ENCODE data around the gene PLXNA4.

Gene PLXNA4

DNA sequence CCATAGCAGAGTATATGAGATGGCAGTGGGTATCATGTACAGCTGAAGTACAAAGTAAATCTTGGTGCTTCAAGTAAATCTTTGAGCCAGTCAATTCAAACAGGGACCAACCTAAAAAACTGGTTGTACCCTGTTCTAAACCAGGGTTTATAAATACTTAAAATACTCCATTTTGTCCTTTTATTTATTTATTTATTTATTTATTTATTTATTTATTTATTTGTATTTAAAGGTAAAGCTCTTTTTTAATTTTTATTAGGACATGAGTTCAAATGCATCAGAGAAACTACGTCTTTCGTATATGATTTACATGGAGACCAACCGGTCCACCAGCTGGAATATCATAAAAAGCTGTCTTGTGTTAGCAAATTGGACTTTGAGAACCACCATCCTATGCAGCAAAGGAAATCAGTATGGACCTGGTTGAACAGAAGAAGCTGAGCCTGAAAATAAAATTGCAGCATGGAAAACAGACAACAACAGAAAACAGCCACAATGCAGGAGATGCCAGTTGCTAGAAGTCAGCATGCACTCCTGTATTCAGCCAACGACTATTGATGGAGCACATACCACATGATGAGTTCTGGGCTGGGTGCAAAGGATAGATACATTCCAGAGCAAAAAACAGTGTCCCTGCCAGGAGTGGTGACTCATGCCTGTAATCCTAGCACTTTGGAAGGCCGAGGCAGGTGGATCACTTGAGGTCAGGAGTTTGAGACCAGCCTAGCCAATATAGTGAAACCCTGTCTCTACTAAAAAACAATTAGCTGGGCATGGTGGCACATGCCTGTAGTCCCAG is 60.0 kb downstream of the PLXNA4 start:
- H3K27ac Mint-ChIP-seq: no peak overlapping the region
- no peak for DNase-seq (ENCODE audit: low spot score in 2 of 2)
- no peak overlapping the region for H3K4me3 Mint-ChIP-seq
- H3K9me3 Mint-ChIP-seq: no peaks in the 10 kb centered on the region
- no peaks in the 10 kb centered on the region for H3K36me3 Mint-ChIP-seq
- ATAC-seq: no peak
- no peaks in the 10 kb centered on the region for H3K4me1 Mint-ChIP-seq

DNA sequence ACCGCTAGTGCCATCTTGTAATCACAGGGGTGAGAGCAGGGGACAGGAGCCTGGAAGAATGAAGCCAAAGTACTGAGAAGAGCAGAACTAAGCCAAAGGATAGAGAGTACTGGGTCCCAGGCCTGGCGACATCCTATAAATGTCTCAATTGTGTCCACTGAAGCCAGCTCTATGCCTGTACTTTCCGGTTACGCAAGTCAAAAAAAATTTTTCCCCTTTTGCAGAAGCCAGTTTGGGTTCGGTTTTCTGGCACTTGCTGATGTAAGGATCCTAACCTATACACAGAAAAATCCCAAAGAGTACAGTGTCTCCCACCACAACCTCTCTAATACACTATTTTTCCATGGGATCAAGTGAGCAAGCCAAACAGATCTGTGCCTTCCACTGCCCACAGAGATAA is 61.1 kb downstream of the PLXNA4 start:
- Mint-ChIP-seq H3K4me1 (no peaks in the 10 kb centered on the region), H3K9me3 (no peaks in the 10 kb centered on the region), H3K36me3 (no peaks in the 10 kb centered on the region), H3K27ac (no peak overlapping the region), H3K4me3 (no peak overlapping the region)
- ATAC-seq (no peak), DNase-seq (ENCODE audit: low spot score in 2 of 2) (no peak)

DNA sequence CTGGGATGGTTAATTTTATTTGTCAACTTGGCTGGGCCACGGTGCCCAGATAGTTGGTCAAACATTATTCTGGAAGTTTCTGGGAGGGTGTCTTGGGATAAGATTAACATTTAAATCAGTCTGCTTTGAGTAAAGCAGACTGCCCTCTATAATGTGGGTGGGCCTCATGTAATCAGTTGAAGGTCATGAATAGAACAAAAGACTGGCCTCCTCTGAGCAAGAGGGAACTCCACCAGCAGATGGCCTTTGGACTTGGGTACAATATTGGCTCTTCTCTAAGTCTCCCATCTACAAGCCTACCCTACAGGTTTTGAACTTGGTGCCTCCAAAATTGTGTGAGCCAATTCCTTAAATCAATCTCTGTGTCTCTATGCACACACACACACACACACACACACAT is 61.8 kb downstream of the PLXNA4 start:
- Mint-ChIP-seq H3K27ac (no peak overlapping the region), H3K36me3 (no peaks in the 10 kb centered on the region), H3K4me1 (peaks cover 5% of the 10 kb centered on the region), H3K9me3 (no peaks in the 10 kb centered on the region), H3K4me3 (no peak overlapping the region)
- ATAC-seq: no peak
- no peak for DNase-seq (ENCODE audit: low spot score in 2 of 2)

DNA sequence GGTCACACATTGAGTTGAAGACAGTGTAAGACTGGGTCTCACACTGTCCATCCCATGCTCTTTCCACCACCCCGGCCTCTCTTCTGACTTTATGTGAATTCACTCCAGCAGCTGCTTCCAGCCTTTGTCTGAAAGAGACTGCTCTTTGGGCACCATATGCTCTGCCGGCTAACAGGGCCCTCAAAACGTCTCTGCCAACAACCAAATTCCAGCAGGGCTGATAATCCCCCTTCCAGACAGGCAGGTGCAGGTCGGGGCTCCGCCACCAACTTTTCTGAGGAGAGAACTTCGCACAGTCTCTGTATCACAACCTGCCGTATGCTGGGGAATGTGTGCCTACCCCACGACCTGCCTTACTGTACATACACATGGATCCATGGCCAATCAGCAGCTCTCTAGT is 64.3 kb downstream of the PLXNA4 start:
- Mint-ChIP-seq H3K9me3 (no peaks in the 10 kb centered on the region), H3K27ac (peak overlapping the region; percentile 15), H3K4me3 (no peak overlapping the region), H3K4me1 (peaks cover 14% of the 10 kb centered on the region), H3K36me3 (no peaks in the 10 kb centered on the region)
- no peak for DNase-seq (ENCODE audit: low spot score in 2 of 2)
- ATAC-seq: no peak

DNA sequence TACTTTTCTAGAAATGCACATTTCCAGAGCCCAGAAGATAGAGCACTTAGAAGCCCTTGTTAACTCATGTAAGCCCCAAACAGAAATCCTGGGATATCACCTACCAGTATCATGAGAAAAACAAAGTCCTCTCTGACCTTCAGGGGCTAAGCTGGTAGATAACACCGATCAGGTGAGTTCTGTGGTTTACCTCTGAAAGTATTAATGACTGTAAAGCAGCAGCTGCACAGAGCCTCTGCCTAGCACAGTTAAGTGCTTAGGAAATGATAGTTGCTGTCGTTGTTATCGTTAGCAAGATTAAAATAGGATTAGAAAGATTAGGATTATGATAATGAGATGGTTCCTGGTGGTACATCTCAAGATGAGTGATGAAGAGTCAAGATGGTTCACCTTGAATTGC is 64.9 kb downstream of the PLXNA4 start:
- H3K9me3 Mint-ChIP-seq: no peaks in the 10 kb centered on the region
- no peaks in the 10 kb centered on the region for H3K36me3 Mint-ChIP-seq
- H3K4me1 Mint-ChIP-seq: peaks cover 14% of the 10 kb centered on the region
- H3K27ac Mint-ChIP-seq: peak overlapping the region; percentile 15
- H3K4me3 Mint-ChIP-seq: no peak overlapping the region
- DNase-seq (ENCODE audit: low spot score in 2 of 2) (no peak), ATAC-seq (peak; percentile 35)

DNA sequence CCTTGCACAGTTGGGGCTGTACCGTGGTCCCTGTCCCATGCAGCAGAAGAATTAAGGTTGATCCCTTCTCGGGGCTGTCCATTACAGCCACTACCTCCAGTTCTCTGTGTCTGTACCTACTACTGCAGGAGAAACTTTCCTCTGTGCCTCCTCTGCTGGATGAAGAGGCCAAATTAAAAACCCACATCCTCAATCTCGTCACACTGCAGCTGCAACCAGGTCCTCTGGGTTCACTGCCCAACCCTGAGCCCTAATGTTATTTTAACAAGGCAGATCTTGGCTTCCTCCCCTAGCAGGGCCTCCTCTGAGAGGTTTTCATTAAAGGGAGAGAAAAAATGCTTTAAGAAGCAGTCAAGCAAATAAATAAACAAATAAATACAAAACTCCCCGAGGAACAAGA is 66.6 kb downstream of the PLXNA4 start:
- peak overlapping the region; percentile 18 for H3K27ac Mint-ChIP-seq
- H3K36me3 Mint-ChIP-seq: no peaks in the 10 kb centered on the region
- no peaks in the 10 kb centered on the region for H3K9me3 Mint-ChIP-seq
- DNase-seq (ENCODE audit: low spot score in 2 of 2): no peak
- H3K4me1 Mint-ChIP-seq: peaks cover 14% of the 10 kb centered on the region
- no peak for ATAC-seq
- H3K4me3 Mint-ChIP-seq: no peak overlapping the region

DNA sequence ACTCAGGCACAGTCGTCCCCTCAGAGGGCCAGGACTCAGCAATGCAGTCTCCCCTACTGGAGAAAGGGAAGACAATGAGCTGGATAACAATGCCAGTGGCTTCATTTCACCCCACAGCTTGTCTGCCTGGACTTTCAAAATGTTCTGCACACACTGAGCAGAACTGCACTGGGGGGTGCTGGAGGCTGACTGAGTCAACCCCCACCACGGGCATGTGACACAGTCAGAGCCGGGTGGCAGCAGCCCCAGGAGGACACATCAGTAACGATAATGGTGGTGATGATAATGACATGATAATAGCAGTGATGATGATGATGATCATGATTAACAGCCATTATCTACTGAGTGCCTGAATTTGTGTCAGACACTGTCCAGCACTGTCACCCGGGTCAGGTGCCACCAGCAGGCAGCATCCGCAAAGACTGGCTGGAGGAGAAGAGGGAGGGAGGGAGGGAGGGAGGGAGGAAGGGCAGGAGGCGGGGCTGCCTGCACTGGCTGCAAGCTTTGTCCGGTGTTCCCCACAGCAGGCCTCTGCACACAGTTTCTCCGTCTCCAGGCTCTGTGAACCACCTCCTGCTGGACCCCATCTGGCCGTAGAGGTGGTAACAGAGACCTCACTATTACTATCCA is 67.4 kb downstream of the PLXNA4 start:
- no peak for DNase-seq (ENCODE audit: low spot score in 2 of 2)
- Mint-ChIP-seq H3K27ac (peak overlapping the region; percentile 18), H3K4me3 (no peak overlapping the region), H3K9me3 (no peaks in the 10 kb centered on the region), H3K36me3 (no peaks in the 10 kb centered on the region), H3K4me1 (peaks cover 14% of the 10 kb centered on the region)
- ATAC-seq: peak; percentile 31

DNA sequence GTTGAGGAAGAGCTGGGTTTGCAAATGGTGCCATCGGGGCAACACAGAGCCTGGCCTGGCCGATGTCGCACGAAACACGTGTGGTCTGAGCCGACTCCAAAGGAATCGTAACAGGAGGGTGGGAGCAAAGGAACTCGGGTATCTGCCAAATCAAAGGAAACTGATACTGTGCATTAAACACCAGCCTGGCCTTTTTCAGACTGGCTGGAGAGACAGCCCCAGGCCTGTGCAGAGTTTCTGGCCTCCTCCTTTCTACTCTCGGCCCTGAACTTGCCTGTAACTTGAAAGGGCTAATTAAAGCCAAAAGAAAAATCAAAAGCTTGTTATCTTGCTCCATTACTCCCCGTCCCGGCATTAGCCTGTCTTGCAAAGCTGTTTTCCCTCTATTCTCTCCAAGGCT is 71.4 kb downstream of the PLXNA4 start:
- Mint-ChIP-seq H3K27ac (no peak overlapping the region), H3K36me3 (no peaks in the 10 kb centered on the region), H3K9me3 (no peaks in the 10 kb centered on the region), H3K4me1 (peaks cover 13% of the 10 kb centered on the region), H3K4me3 (no peak overlapping the region)
- DNase-seq (ENCODE audit: low spot score in 2 of 2) (no peak), ATAC-seq (no peak)

DNA sequence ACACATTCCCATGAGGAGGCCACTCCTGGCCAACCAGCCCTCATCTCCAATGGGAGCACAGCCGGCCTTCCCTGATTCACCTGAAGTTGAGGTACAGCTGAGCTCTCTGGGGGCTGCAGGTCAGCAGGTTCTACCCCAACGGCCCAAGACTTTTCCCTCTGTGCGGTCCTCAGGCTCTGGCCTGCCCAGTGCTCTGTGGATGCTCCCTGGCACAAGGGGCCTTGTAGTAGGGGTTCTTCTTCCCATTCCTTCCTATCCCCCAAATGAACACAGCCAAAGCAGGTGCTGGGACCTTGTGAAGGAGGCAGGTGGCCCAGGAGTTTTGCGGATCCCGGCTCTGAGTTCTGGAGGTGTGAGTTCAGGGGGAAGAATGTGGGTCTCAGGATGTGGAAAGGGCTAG is 72.2 kb downstream of the PLXNA4 start:
- ATAC-seq (no peak), DNase-seq (ENCODE audit: low spot score in 2 of 2) (no peak)
- Mint-ChIP-seq H3K9me3 (no peaks in the 10 kb centered on the region), H3K36me3 (no peaks in the 10 kb centered on the region), H3K4me3 (no peak overlapping the region), H3K27ac (no peak overlapping the region), H3K4me1 (peaks cover 5% of the 10 kb centered on the region)

DNA sequence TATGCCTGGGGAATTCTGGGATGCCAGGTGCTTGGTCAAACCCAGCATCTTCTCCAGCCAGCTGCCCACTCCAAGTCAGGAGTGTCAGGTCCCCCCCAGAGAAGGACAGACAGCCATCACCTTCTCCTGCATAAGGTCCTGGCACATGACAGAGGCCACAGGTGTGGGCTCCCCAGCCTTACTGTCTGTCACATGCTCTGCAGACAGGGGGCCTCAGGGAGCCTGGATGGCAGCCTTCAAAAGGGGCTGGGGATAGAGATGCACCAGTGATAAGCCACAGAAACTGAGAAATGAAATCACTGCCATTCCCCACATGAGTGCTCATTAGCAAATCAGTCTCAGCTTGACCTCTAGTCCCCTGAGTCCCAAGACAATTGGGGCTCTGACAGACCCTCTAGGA is 72.9 kb downstream of the PLXNA4 start:
- no peaks in the 10 kb centered on the region for H3K36me3 Mint-ChIP-seq
- H3K27ac Mint-ChIP-seq: no peak overlapping the region
- peak; percentile 32 for ATAC-seq
- H3K4me1 Mint-ChIP-seq: no peaks in the 10 kb centered on the region
- no peak for DNase-seq (ENCODE audit: low spot score in 2 of 2)
- no peak overlapping the region for H3K4me3 Mint-ChIP-seq
- no peaks in the 10 kb centered on the region for H3K9me3 Mint-ChIP-seq

DNA sequence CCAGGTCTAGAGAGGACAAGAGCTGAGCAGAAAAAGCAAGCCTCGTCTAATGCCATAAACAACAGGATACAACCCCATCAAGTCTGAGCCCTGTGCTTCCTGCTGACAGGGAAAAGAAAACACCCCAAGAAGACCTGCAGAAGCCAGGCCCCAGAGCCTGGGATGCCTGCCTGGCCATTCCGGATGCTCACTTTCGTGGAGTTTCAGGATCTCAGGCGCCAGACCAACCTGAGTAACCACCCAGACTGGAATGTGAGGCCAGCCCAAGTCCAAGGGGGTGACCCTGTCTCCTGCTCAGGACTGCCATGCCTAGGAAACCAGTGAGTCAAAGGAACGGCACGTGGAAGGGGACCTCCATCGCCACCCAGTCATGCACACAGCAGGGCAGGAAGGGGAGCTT is 74.3 kb downstream of the PLXNA4 start:
- no peaks in the 10 kb centered on the region for H3K4me1 Mint-ChIP-seq
- H3K36me3 Mint-ChIP-seq: no peaks in the 10 kb centered on the region
- H3K4me3 Mint-ChIP-seq: no peak overlapping the region
- ATAC-seq (no peak), DNase-seq (ENCODE audit: low spot score in 2 of 2) (no peak)
- no peaks in the 10 kb centered on the region for H3K9me3 Mint-ChIP-seq
- H3K27ac Mint-ChIP-seq: no peak overlapping the region

DNA sequence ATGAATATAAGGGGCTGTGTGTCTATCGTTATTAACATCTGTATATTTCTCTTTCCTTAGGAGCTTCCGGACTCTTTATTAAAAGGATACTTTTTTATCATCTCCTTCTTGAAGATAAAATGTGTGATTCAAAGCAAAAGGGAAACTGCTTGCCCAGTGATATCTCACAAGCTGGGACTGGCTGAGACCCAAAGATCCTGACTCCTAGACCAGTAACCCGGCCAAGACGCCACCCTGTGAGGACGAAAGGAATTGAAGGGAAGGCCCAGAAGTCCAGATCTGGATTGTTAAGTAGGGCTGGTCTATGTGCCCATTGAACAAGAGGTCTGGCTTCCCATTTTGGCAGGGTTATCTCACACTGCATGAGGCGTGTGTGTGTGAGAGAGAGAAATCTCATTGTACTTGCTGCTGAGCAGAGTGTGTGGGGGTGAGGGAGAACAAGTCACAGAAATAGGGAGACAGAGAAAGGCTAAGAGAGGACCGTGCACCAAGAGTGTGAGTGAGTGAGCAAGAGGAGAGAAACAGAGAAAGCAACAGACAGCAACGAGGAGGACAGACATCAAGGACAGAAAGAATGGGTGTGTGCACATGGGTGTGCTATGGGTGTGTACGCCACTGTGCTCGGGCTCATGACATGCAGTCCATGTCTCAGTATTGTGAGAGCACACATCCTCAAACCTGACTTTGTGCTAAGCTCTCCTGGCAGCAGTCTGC is 75.4 kb downstream of the PLXNA4 start:
- H3K36me3 Mint-ChIP-seq: no peaks in the 10 kb centered on the region
- no peak overlapping the region for H3K4me3 Mint-ChIP-seq
- DNase-seq (ENCODE audit: low spot score in 2 of 2) (no peak), ATAC-seq (no peak)
- H3K9me3 Mint-ChIP-seq: no peaks in the 10 kb centered on the region
- H3K27ac Mint-ChIP-seq: peak overlapping the region; percentile 48
- H3K4me1 Mint-ChIP-seq: no peaks in the 10 kb centered on the region

DNA sequence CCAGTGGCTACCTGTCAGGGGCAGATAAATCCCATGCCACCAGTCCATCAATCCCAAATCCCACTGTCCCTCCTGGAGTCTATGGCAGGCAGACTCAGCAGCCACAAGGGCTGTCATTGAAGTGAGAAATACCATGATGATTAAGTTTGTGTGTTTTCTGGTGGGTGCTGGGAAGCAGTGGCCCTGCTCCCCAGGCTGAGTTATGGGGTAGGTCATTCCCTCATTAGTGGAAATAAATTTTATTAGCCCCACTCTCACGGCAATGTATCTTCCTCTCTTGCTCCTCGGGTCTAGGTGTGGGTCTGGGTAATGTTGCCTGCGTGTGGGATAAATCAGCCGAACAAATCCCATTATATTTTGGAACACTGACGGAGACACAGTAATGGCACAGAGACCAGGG is 76.8 kb downstream of the PLXNA4 start:
- H3K9me3 Mint-ChIP-seq: no peaks in the 10 kb centered on the region
- no peaks in the 10 kb centered on the region for H3K4me1 Mint-ChIP-seq
- H3K4me3 Mint-ChIP-seq: no peak overlapping the region
- no peak for DNase-seq (ENCODE audit: low spot score in 2 of 2)
- H3K36me3 Mint-ChIP-seq: no peaks in the 10 kb centered on the region
- no peak for ATAC-seq
- no peak overlapping the region for H3K27ac Mint-ChIP-seq

DNA sequence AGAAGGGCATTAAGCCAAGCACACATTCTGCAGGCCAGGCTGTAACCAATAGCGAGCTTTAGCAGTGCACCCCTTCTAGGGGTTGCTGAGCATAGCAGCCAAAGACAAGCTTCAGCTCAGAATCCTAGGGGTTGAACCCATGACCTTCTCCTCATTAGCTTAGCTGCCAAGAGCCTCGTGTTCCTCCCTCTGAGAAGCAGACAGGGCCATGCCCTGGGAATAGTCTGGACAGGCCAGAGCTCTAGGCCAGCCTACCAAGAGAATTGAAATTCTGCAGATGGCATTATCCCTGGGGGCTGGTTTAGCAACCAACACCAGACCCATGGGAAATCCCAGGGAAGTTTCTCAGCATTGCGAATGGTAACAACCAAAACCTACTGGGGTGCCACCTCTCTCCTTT is 77.2 kb downstream of the PLXNA4 start:
- ATAC-seq (no peak), DNase-seq (ENCODE audit: low spot score in 2 of 2) (no peak)
- H3K4me3 Mint-ChIP-seq: no peak overlapping the region
- H3K27ac Mint-ChIP-seq: no peak overlapping the region
- H3K36me3 Mint-ChIP-seq: no peaks in the 10 kb centered on the region
- H3K4me1 Mint-ChIP-seq: no peaks in the 10 kb centered on the region
- H3K9me3 Mint-ChIP-seq: no peaks in the 10 kb centered on the region

DNA sequence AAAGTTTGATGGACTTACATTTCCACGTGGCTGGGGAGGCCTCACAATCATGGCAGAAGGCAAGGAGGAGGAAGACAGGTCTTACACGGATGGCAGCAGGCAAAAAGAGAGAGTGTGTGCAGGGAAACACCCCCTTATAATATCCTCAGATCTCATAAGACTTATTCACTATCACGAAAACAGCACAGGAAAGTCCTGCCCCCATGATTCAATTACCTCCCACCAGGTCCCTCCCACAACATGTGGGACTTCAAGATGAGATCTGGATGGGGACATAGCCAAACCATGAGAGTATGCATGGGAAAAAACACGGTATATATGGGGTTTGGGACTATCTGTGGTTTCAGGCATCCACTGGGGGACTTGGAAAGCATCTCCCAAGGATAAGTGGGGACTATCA is 78.0 kb downstream of the PLXNA4 start:
- Mint-ChIP-seq H3K9me3 (no peaks in the 10 kb centered on the region), H3K36me3 (no peaks in the 10 kb centered on the region), H3K4me1 (no peaks in the 10 kb centered on the region), H3K4me3 (no peak overlapping the region), H3K27ac (no peak overlapping the region)
- ATAC-seq (no peak), DNase-seq (ENCODE audit: low spot score in 2 of 2) (no peak)

DNA sequence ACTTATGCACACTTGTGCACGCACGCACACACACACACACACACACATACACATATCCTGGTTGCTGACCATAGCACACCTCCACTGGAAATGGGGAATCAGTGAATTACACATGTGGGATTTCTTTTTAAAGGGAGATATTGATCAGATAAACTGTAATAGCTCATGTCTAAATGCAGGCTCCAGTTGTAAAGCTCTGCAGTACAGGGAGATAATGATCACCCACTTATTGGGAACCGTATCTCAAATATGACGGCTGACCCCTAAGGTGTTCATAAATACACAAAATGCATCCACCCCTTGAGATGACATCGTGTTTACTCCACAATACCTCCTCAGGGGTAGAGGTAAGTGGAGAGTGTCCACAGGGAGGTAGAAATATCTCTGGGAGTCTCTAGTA is 79.2 kb downstream of the PLXNA4 start:
- H3K4me1 Mint-ChIP-seq: no peaks in the 10 kb centered on the region
- no peaks in the 10 kb centered on the region for H3K9me3 Mint-ChIP-seq
- ATAC-seq (no peak), DNase-seq (ENCODE audit: low spot score in 2 of 2) (no peak)
- H3K36me3 Mint-ChIP-seq: no peaks in the 10 kb centered on the region
- H3K27ac Mint-ChIP-seq: no peak overlapping the region
- no peak overlapping the region for H3K4me3 Mint-ChIP-seq
